Uterus (tissue), 2 donors: Measurements from ENCODE around the gene NTRK3.

ENCODE experiments used
- CTCF ChIP-seq, 4 experiments: fragments of 200-600 bp in 2 of 4; fragments of 450-650 bp in 2 of 4; sonication (generic) in 2 of 4; IDR thresholded peaks; one replicate each; pipeline ENCODE4 v1.5.1; 2016 to 2019; ENCODE audit warnings: antibody characterized with exemption in 4 of 4, mild to moderate bottlenecking in 2 of 4, moderate library complexity in 1 of 4
- POLR2A ChIP-seq, 2 donors: fragments of 450-650 bp; IDR thresholded peaks; one replicate each; pipeline ENCODE4 v1.6.1; 2016; ENCODE audit warnings: antibody characterized with exemption in 2 of 2, mild to moderate bottlenecking in 1 of 2, moderate library complexity in 1 of 2

GRCh38 chr15:88300089-88300488 is 43.5 kb upstream of the NTRK3 start:
- TF ChIP-seq CTCF (IDR thresholded peaks at IDR 0.05) (no peak), POLR2A (IDR thresholded peaks at IDR 0.05) (no peak)
